ENCODE results near the gene MED4. TPM values are rescaled to one million over a fixed set of nuclear protein-coding genes. Genes with fewer than 3 reads are reported as not detected.
"Not testable (repeated sequence)": the region's sequence is repeated elsewhere in the genome, so short reads cannot be mapped to it uniquely, and the experiment has no call there.

MED4 gene
- total RNA-seq, 1 donor from 2014 or later: 43.4 TPM

GRCh38 chr13:48110132-48110868, 15.4 kb upstream of the MED4 start:
- DNase-seq (no peak), ATAC-seq (peak; percentile 63)
- intact Hi-C loops (cut with micrococcal nuclease): loop anchor here (10.0 kb wide), 1 partner anchor 125 kb away; the partner anchor contains the start of gene ITM2B

GRCh38 chr13:48108106-48108505, 13.2 kb upstream of the MED4 start:
- intact Hi-C loops (cut with micrococcal nuclease): no loop called here
- DNase-seq (no peak), ATAC-seq (no peak)

- intact Hi-C loops (cut with micrococcal nuclease): no loop called here
- no peak for DNase-seq
These were observed 2.9 kb upstream of the MED4 start for GRCh38 chr13:48097793-48098192.

DNA sequence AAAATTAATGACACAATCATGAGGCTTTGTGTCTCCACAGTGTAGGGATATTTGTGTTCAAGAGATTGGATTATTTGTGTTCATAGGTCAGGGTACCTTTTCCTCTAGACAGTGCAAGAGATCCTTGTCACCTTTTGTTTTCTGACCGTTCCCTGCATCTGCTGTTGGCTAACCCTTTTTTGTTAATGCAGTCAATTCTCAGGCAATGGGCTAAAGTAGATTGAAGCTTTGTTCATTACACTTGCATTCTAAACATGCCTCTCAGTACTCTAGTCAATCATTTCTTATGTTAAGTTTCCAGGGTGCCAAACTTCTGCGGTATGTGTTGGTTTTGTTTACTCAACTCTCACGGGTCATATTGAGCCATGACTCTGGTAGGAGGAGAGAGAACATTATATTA, 1.8 kb upstream of the MED4 start:
- ATAC-seq (no peak), DNase-seq (no peak)
- intact Hi-C loops (cut with micrococcal nuclease): no loop called here

More at GRCh38 chr13:48097793-48098192, 2.9 kb upstream of the MED4 start:
- no peak for ATAC-seq

- peak; percentile 13 for ATAC-seq
- intact Hi-C loops (cut with micrococcal nuclease): no loop called here
These were observed 512 bp downstream of the MED4 start for GRCh38 chr13:48094404-48094780.

GRCh38 chr13:48093588-48093987, 1.3 kb downstream of the MED4 start:
- intact Hi-C loops (cut with micrococcal nuclease): no loop called here
- no peak for DNase-seq
- no peak for ATAC-seq

More at GRCh38 chr13:48094404-48094780, 512 bp downstream of the MED4 start:
- no peak for DNase-seq

- ATAC-seq (no peak), DNase-seq (no peak)
- intact Hi-C loops (cut with micrococcal nuclease): no loop called here
These were observed 8.6 kb downstream of the MED4 start for GRCh38 chr13:48086272-48086671.

DNA sequence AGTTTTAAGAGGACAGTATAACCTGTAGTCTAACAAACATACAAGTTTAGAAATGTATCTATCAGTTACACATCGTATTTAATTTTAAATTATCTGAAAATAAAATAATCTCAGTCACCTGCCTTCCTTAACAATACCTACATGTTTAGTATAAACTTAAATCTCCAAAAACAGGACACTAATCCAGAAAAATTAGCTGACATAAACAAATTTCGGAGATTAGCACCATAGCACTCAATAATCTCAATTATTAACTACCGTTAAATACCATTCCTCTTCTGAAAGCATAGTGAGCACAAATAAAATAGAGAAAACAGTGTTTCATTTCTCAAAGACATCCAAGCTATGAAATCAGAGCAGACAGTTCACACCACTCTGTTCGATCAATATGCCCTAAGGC, 13.2 kb downstream of the MED4 start:
- ATAC-seq (no peak), DNase-seq (no peak)
- intact Hi-C loops (cut with micrococcal nuclease): no loop called here

GRCh38 chr13:48078251-48078656, 16.6 kb downstream of the MED4 start:
- DNase-seq (no peak), ATAC-seq (no peak)
- intact Hi-C loops (cut with micrococcal nuclease): no loop called here

DNA sequence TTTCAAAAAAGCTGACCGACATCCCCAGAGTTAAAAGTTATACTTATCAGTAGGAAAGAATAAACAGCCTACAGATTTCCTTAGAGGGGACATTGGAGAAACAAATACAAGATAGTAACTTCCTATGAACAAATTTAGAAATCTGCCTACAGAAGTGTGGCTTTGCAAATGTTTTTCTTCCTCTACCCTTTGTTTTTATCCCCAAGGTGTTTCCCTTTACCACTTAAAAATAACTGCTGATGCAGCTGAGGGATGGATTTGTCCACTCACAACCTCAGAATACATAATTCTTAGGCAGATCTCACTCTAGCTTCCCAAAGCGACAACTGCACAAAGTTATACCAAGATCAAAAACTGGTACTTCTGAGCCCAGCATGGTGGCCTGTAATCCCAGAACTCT, 20.9 kb downstream of the MED4 start:
- intact Hi-C loops (cut with micrococcal nuclease): no loop called here
- ATAC-seq (no peak), DNase-seq (no peak)

DNA sequence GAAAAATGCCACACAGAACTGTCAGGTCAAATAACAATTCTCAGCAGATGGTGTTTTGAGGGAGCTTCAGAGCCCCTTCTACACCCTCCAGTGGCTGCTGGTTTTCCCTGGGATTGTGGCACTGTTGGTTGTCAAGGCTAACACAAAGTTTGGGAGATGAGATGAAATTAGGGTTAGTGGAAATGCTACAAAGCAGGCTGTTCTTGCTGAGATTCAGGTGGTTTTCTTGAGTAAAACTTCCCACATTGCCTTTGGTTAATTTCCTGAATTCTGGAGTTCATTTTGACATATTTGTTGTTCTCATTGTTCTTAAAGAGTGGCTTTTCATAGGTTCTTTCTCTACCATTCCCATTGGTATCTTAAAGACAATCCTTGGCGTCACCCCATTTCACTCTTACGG, 22.1 kb downstream of the MED4 start:
- DNase-seq (no peak), ATAC-seq (no peak)
- intact Hi-C loops (cut with micrococcal nuclease): no loop called here

DNA sequence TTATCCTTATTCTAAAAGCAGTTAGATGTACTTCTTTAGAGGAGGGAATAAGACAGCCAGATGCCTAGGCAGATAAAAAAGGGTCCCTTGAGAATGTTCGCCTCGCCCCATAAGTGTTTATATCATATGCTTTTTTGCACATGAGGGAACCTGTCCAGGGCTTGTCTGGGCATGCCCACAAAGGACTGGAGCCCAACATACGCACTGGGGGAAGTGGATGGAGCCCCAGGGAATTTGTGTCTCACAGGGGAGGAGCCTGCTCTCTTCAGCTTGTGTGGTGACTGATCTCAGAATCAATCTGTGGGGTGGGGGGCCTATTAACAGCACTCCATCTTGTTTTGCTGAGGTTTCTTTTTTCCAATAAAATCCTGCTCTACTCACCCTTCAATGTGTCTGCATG, 22.6 kb downstream of the MED4 start:
- no peak for ATAC-seq
- intact Hi-C loops (cut with micrococcal nuclease): no loop called here
- no peak for DNase-seq

DNA sequence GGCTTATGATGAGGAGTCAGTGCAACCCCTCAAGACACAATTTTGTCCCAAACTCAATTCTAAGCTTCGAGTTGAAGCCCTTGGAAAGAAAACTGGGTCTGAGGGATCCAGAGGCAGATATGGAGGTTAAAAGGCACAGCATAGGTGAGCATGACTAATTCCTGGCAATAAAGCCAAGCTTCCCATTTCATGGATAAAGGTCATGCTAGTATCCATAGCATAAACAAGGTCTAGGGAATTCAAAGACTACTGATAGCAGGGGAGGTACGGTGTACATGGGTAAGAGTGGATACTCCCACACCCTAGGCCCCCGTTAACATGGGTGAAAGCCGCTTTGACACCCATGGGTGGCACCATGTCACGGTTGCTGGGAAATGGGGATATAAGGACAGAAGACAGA, 24.0 kb downstream of the MED4 start:
- intact Hi-C loops (cut with micrococcal nuclease): no loop called here
- no peak for ATAC-seq
- no peak for DNase-seq

GRCh38 chr13:48069573-48069972, 25.3 kb downstream of the MED4 start:
- intact Hi-C loops (cut with micrococcal nuclease): no loop called here
- ATAC-seq: no peak
- DNase-seq: no peak

DNA sequence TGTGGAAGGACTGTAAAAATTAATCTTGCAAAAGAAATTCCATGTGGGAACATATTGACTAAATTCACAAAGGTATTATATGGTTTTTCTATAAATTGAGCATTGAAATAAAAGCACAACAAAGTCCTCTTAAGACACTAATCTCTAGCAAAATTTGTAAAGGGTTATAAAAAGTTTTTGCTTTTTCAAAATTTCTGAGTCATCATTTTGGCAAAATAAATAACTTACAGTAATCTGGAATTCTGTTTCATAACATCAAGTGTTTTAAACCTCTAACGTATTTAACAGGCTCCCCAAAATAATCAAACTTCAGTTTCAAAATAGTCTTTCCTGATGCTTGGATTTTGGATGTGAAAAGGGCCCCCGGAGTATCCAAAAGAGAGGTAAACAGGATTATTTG, 26.0 kb downstream of the MED4 start:
- ATAC-seq (no peak), DNase-seq (no peak)
- intact Hi-C loops (cut with micrococcal nuclease): no loop called here

- ATAC-seq: no peak
- intact Hi-C loops (cut with micrococcal nuclease): no loop called here
These were observed 26.9 kb downstream of the MED4 start for GRCh38 chr13:48068036-48068435.

GRCh38 chr13:48066310-48066989, 28.5 kb downstream of the MED4 start:
- DNase-seq (no peak), ATAC-seq (no peak)
- intact Hi-C loops (cut with micrococcal nuclease): no loop called here

More at GRCh38 chr13:48068036-48068435, 26.9 kb downstream of the MED4 start:
- DNase-seq: no peak

DNA sequence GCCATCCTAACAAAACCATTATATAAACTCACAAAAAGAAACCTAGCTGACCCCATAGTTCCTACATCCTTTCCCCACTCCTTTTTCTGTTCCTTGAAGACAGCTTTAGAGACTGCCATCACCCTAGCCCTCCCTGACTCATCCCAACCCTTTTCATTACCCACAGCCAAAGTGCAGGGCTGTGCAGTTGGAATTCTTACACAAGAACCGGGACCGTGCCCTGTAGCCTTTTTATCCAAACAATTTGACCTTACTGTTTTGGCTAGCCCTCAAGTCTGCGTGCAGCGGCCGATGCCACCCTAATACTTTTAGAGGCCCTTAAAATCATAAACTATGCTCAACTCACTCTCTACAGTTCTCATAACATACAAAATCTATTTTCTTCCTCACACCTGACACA, 35.0 kb downstream of the MED4 start:
- DNase-seq; ATAC-seq; intact Hi-C loops (cut with micrococcal nuclease): not testable (repeated sequence)

DNA sequence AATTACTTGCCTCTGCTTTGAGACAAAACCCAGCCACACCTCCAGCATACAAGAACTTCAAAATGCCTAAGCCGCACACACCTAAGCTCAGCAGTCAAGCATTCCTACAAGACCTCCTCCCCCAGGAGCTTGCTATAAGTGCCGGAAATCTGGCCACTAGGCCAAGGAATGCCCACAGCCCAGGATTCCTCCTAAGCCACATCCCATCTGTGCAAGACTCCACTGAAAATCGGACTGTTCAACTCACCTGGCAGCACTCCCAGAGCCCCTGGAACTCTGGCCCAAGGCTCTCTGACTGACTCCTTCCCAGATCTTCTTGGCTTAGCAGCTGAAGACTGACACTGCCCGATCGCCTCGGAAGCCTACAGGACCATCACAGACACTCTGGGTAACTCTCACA, 36.4 kb downstream of the MED4 start:
- DNase-seq; ATAC-seq; intact Hi-C loops (cut with micrococcal nuclease): not testable (repeated sequence)

- ATAC-seq (no peak), DNase-seq (no peak)
- intact Hi-C loops (cut with micrococcal nuclease): no loop called here
These were observed 39.2 kb downstream of the MED4 start for GRCh38 chr13:48055712-48056111.

DNA sequence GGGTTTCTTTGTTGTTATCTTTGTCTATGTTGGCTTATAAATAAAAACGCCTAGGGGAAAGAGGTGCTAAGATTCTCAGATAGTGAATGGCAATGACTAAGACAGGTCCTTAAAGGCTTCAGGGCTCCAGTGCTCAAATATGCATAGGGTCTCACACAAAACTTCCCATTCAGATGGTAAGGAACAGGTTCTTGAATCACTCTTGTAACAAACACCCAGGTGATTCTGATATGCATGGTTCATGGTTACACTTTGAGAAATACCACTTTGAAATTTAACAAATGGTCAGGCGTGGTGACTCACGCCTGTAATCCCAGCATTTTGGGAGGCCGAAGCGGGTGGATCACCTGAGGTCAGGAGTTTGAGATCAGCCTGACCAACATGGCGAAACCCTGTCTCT, 40.3 kb downstream of the MED4 start:
- DNase-seq: no peak
- no peak for ATAC-seq
- intact Hi-C loops (cut with micrococcal nuclease): no loop called here
